Heart left ventricle (tissue), 16 donors: Measurements from ENCODE around the gene OR2T2. TPM values are rescaled to one million over a fixed set of nuclear protein-coding genes. Genes with fewer than 3 reads are reported as not detected.
"Not testable (repeated sequence)": the region's sequence is repeated elsewhere in the genome, so short reads cannot be mapped to it uniquely, and the experiment has no call there.

Experiments
- ATAC-seq, 4 donors: fragments of 200-7000 bp; cut with Tn5 transposase; one replicate each; pipeline ENCODE4 v1.9.1; 2020 to 2022; ENCODE audit warnings: moderate library complexity in 4 of 4, mild to moderate bottlenecking in 3 of 4, moderate number of reproducible peaks in 1 of 4
- DNase-seq, 5 donors: peaks; one replicate each; pipeline ENCODE4 v3.0.0-alpha.2; 2020
- H3K27ac ChIP-seq, 12 donors: fragments of 200-600 bp; sonication (generic) in 4 of 12; one replicate each; pipeline versions ENCODE4 v1.5.0 to v1.8.0; 2016 to 2022; ENCODE audit warnings: mild to moderate bottlenecking in 2 of 12
- H3K27me3 ChIP-seq, 9 donors: fragments of 200-600 bp; sonication (generic) in 2 of 9; one replicate each; pipeline versions ENCODE4 v1.5.1 to v1.8.0; 2016 to 2022; ENCODE audit warnings: mild to moderate bottlenecking in 3 of 9
- H3K36me3 ChIP-seq, 9 donors: fragments of 200-600 bp; sonication (generic) in 2 of 9; one replicate each; pipeline versions ENCODE4 v1.5.0 to v1.8.0; 2018 to 2022; ENCODE audit warnings: mild to moderate bottlenecking in 2 of 9
- H3K4me1 ChIP-seq, 12 donors: fragments of 200-600 bp; sonication (generic) in 4 of 12; one replicate each; pipeline versions ENCODE4 v1.5.0 to v1.8.0; 2016 to 2022; ENCODE audit warnings: mild to moderate bottlenecking in 3 of 12
- H3K4me3 ChIP-seq, 12 donors: fragments of 200-600 bp; sonication (generic) in 4 of 12; one replicate each; pipeline versions ENCODE4 v1.5.0 to v1.8.0; 2017 to 2022; ENCODE audit warnings: mild to moderate bottlenecking in 9 of 12, moderate library complexity in 4 of 12
- H3K9me3 ChIP-seq, 12 donors: fragments of 200-600 bp; sonication (generic) in 4 of 12; one replicate each; pipeline versions ENCODE4 v1.5.0 to v1.8.0; 2016 to 2022; ENCODE audit warnings: mild to moderate bottlenecking in 1 of 12
- CTCF ChIP-seq, 12 donors: fragments of 200-600 bp; sonication (generic) in 4 of 12; IDR thresholded peaks; one replicate each; pipeline versions ENCODE4 v1.5.0 to v1.8.0; 2018 to 2022; ENCODE audit warnings: antibody characterized with exemption in 12 of 12, mild to moderate bottlenecking in 5 of 12
- POLR2A ChIP-seq, 2 donors: fragments of 450-650 bp; IDR thresholded peaks; one replicate each; pipeline ENCODE4 v1.6.1; 2017; ENCODE audit warnings: antibody characterized with exemption in 2 of 2, mild to moderate bottlenecking in 2 of 2, moderate library complexity in 2 of 2
- WGBS, 4 donors: extraction: QIAGEN DNeasy Blood & Tissue Kit in 2 of 4; methylation state at CpG; one replicate each; pipeline versions ENCODE4 v1.1.5 to v1.1.7; 2013 to 2018; 5-methylcytosine and 5-hydroxymethylcytosine counted together
- intact Hi-C, 10 donors: fragments of 100-400 bp; cut with DNase I; formaldehyde crosslinking; loops; one replicate each; pipeline versions ENCODE4 v1.11.1 to v1.14.2; 2022
- polyA plus RNA-seq, 2 donors: library from polyadenylated mRNA; stranded (reverse); fragments of 200-250 nt; gene quantifications; one replicate each; pipeline ENCODE4 v1.2.3, GENCODE V29; 2013
- total RNA-seq, 9 donors: library from RNA; depleted of rRNA in 2 of 9; stranded (reverse); fragments of >200 nt in 2 of 9; fragmentation: NEBNext Ultra II Directional in 3 of 9; extraction: Animal tissue kit (Norgen Biotek cat#: 25700) in 3 of 9; gene quantifications; one replicate each; pipeline versions ENCODE4 v1.1.0 to v1.2.4, GENCODE V29; 2016 to 2023
- donor health status: ischemic (EF 13 %, LVEDD 7.1; RV severe dilation, severe dysfunction).
- donor health status: healthy with polysubstance abuse.
- donor health status: DM: no; HTN: yes; CAD: no.
- donor health status: DM: no; HTN: no; CAD: no.
- donor health status: ischemic (EF 25% LVEDD 6.9; RV normal size, moderate dysfunction).
- donor health status: ischemic (EF 25% LVEDD 5.7; RV mildly dilated, moderate dysfunction).
- donor health status: healthy.
- donor health status: DM: yes; HTN: yes; CAD: no.
- donor health status: ischemic (EF 35%, LVEDD 5.7; RV mildly dilated, moderate dysfunction).
- donor health status: nonischemic (EF 11% LVEDD 7.7; RV severe dilation, severe dysfunction).
- donor health status: DM: yes; HTN: yes; CAD: no.
- donor health status: PGD.
- donor health status: ischemic (EF 29% LVEDD 5.4; RV normal size, mild dysfunction).
- donor health status: nonischemic (EF 23%, LVEDD 6.1; RV moderate dilation, normal function).

The OR2T2 gene
- total and polyA plus RNA-seq, 11 donors = not detected

DNA sequence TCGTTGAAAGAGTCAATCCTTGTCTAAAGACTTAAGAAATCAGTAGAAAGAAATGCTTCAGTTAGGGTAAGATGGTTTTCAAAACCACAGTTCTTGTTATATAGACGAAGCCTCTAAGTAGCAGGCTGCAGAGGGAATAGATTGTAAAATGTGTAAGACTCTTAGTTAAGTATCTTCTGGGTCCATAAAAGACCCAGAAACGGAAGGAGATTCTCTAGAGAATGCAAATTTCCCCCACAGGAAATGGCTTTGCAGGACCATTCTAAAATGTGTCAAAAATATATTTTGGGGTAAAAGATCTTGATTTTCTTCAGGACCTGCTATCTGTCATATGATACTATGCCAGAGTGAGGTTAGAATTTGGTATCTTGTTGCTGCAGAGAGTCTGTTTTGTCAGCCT, 29.2 kb upstream of the OR2T2 start:
- no peaks in the 10 kb centered on the region for H3K36me3 ChIP-seq
- intact Hi-C loops = no loop called here
- no peak for DNase-seq
- no peak overlapping the region for H3K4me3 ChIP-seq
- no peak for ATAC-seq
- peaks cover 0 to 13% (median 5%) of the 10 kb centered on the region in 12 donors for H3K9me3 ChIP-seq
- H3K4me1 ChIP-seq = no peaks in the 10 kb centered on the region
- H3K27ac ChIP-seq = no peak overlapping the region
- TF ChIP-seq CTCF (IDR thresholded peaks at IDR 0.05) (no peak), POLR2A (IDR thresholded peaks at IDR 0.05) (no peak)
- WGBS, 4 donors = 36 to 48% (median 42%) methylated on average over 3 of the region's 3 CpGs
- no peaks in the 10 kb centered on the region for H3K27me3 ChIP-seq

DNA sequence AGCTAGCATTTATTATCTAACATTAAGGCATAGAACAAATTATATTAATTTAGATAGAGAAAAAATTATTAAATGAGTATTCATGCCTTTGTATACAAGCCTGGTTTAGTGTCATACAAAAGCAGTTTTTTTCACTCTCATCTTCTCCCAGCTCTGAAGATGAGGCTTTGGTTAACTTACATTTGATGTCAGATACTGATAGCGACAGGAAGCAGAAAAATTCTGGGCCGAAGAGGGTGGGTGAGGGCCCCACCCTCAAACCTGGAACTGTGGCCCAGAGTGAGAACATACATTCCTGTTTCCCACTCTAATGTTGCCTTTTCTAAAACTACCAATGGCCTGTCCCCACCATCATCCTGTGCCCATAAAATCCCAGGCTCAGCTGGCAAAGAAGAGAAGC, 27.6 kb upstream of the OR2T2 start:
- peaks cover 0 to 21% (median 10%) of the 10 kb centered on the region in 12 donors for H3K9me3 ChIP-seq
- no peak overlapping the region for H3K27ac ChIP-seq
- ATAC-seq = no peak
- WGBS, 4 donors = 53 to 77% (median 62%) methylated on average over 2 of the region's 2 CpGs
- no peak overlapping the region for H3K4me3 ChIP-seq
- no peaks in the 10 kb centered on the region for H3K36me3 ChIP-seq
- H3K27me3 ChIP-seq = no peaks in the 10 kb centered on the region
- TF ChIP-seq POLR2A (IDR thresholded peaks at IDR 0.05) = no peak
- TF ChIP-seq CTCF (IDR thresholded peaks at IDR 0.05) = no peak
- intact Hi-C loops = no loop called here
- no peaks in the 10 kb centered on the region for H3K4me1 ChIP-seq
- DNase-seq = no peak

DNA sequence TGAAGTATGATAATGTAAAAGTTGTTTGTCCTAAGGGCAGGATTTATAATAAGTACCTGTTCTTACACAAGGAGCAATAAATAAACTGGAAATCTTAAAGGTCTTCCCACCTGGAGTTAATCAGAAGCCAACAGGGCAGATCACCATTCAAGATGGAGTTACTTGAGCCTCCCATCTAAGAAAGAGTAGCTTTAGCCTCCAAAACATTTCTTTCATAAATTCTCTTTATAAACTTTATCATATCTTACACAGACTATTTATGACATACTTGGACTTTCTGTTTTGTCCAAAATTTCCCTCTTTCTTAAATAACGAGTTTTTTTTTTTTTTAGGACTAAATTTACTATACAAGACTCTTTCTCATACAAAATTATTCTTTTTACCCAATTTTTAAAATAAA, 24.1 kb upstream of the OR2T2 start:
- Histone ChIP-seq H3K36me3 (no peaks in the 10 kb centered on the region), H3K4me3 (no peak overlapping the region), H3K4me1 (no peaks in the 10 kb centered on the region), H3K27me3 (no peaks in the 10 kb centered on the region), H3K9me3 (peaks cover 0 to 23% (median 10%) of the 10 kb centered on the region in 12 donors), H3K27ac (no peak overlapping the region)
- TF ChIP-seq CTCF (IDR thresholded peaks at IDR 0.05) = no peak
- TF ChIP-seq POLR2A (IDR thresholded peaks at IDR 0.05) = no peak
- ATAC-seq (no peak), DNase-seq (no peak)
- 6 to 9% (median 8%) methylated on average over 1 of the region's 1 CpG for WGBS, 4 donors
- intact Hi-C loops = no loop called here

DNA sequence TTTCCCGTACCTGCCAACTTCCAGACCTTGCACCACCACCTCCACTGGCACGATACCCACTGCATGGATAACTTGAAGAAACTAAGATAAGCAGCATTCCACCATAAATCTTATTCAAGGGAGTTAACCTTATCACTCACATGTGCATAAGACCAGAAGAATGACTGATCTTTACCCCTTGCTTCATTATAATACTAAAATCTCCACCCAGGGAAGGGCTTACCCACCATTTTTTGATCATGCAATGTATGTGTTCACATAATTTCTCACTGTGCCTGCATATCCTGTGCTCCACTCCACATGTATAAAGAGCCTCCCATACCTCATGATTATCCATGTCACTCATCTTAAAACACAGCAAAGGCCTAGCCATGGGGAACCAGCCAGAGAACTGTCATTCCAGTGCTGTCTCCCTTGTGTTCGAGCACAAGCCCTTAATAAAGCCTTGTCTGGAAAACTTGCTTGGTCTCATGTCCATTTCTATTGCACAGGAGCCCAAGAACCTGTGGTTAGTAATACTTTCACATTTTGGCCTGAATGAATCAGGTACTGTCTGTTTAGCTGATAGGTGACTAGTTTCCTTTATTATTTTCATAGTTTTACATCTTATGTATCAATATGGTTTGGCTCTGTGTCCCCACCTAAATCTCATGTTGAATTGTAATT, 17.8 kb upstream of the OR2T2 start:
- H3K27me3 ChIP-seq, H3K4me3 ChIP-seq, H3K9me3 ChIP-seq, H3K27ac ChIP-seq, intact Hi-C loops, ATAC-seq, H3K36me3 ChIP-seq, DNase-seq, H3K4me1 ChIP-seq: not testable (repeated sequence)
- 45 to 57% (median 50%) methylated on average over 3 of the region's 3 CpGs for WGBS, 4 donors

DNA sequence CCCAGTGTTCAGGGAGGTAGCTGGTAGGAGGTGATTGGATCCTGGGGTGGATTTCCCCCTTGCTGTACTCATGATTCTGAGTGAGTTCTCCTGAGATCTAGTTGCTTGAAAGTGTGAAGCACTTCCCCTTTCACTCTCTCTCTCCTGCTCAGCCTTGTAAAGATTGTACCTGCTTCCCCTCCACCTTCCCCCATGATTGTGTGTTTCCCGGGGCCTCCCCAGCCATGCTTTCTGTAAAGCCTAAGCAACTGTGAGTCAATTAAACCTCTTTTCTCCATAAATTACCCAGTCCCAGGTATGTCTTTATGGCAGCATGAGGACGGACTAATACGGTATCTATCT, 17.3 kb upstream of the OR2T2 start:
- H3K4me3 ChIP-seq, H3K9me3 ChIP-seq, H3K4me1 ChIP-seq, H3K36me3 ChIP-seq, intact Hi-C loops, H3K27ac ChIP-seq, DNase-seq, ATAC-seq, H3K27me3 ChIP-seq: not testable (repeated sequence)
- 68 to 83% (median 81%) methylated on average over 3 of the region's 3 CpGs for WGBS, 4 donors

DNA sequence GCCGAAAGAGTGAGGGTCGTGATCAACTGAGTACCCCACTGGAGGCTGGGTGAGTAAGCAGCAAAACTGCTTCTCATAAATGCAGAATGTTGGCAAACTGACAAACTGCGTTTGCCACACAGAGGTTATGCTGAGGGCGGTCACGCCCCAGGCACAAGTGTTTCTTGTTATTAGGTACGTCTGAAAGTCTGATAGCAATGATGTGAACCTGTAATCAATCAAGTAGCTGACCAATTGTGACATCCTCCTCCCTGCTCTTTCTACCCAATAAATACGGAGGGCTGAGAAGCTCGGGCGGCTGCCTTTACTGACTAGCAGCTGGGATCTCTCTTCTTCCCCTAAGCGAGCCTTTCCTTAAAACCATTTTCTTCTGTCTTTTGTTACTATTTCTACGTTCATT, 13.8 kb upstream of the OR2T2 start:
- H3K4me1 ChIP-seq, H3K9me3 ChIP-seq, DNase-seq, H3K36me3 ChIP-seq, H3K27ac ChIP-seq, ATAC-seq, H3K4me3 ChIP-seq, intact Hi-C loops, H3K27me3 ChIP-seq: not testable (repeated sequence)
- WGBS, 4 donors = 64 to 69% (median 67%) methylated on average over 11 of the region's 11 CpGs

DNA sequence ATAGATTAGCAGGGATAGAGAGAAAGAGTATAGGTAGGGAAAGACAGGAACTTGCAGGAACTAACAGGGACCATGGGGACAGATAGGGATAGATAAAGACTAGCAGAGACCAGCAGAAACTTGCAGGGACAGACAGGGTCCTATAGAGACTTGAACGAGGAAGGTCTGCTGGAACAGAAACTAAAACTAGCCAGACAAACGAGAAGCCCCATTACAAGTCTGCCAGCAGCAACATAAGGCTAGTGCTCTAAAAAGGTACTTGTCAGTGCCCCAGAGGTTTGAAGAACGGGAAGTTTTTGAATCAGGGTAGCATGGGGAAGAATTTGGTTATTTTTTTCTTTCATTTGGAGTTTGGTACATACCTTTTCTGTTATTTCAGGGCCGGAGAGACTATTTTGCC, 13.2 kb upstream of the OR2T2 start:
- H3K27ac ChIP-seq, H3K36me3 ChIP-seq, intact Hi-C loops, ATAC-seq, H3K9me3 ChIP-seq, H3K27me3 ChIP-seq, H3K4me3 ChIP-seq, H3K4me1 ChIP-seq, DNase-seq: not testable (repeated sequence)
- WGBS, 4 donors = 47 to 59% (median 56%) methylated on average over 4 of the region's 4 CpGs

GRCh38 chr1:248433811-248434415, 11.5 kb upstream of the OR2T2 start:
- H3K36me3 ChIP-seq, DNase-seq, ATAC-seq, H3K9me3 ChIP-seq, intact Hi-C loops, H3K4me3 ChIP-seq, H3K27ac ChIP-seq, H3K27me3 ChIP-seq, H3K4me1 ChIP-seq: not testable (repeated sequence)
- 89 to 94% (median 91%) methylated on average over 30 to 36 of the region's 38 CpGs for WGBS, 4 donors
